Ishikawa (cell line): ENCODE data around the gene RMDN3.

Experiments used
- CEBPB ChIP-seq: IDR thresholded peaks from 2 replicates; pipeline ENCODE4 v1.6.1; 2012
- EP300 ChIP-seq: IDR thresholded peaks from 2 replicates; pipeline ENCODE4 v1.6.1; 2012; ENCODE audit warnings: borderline replicate concordance
- FOXM1 ChIP-seq: IDR thresholded peaks from 2 replicates; pipeline ENCODE4 v1.6.1; 2012; ENCODE audit warnings: low read depth, borderline replicate concordance
- MAX ChIP-seq: IDR thresholded peaks from 2 replicates; pipeline ENCODE4 v1.6.1; 2012
- NFIC ChIP-seq: IDR thresholded peaks from 2 replicates; pipeline ENCODE4 v1.6.1; 2012
- RAD21 ChIP-seq: IDR thresholded peaks from 2 replicates; pipeline ENCODE4 v1.6.1; 2012; ENCODE audit warnings: low read depth
- REST ChIP-seq: IDR thresholded peaks from 2 replicates; pipeline ENCODE4 v1.6.1; 2012; ENCODE audit warnings: low read depth, mild to moderate bottlenecking
- TAF1 ChIP-seq: IDR thresholded peaks from 2 replicates; pipeline ENCODE4 v1.6.1; 2012; ENCODE audit warnings: low read depth, mild to moderate bottlenecking
- USF1 ChIP-seq: IDR thresholded peaks from 2 replicates; pipeline ENCODE4 v1.6.1; 2012
- YY1 ChIP-seq: IDR thresholded peaks from 2 replicates; pipeline ENCODE4 v1.6.1; 2012; ENCODE audit warnings: low read depth
- ZBTB7A ChIP-seq: IDR thresholded peaks from 2 replicates; pipeline ENCODE4 v1.6.1; 2012; ENCODE audit warnings: low read depth

GRCh38 chr15:40775007-40775406 lies 20.0 kb upstream of the RMDN3 start:
- TF ChIP-seq YY1 = no peak
- TF ChIP-seq TAF1 = no peak
- no peak for TF ChIP-seq EP300
- no peak for TF ChIP-seq USF1
- no peak for TF ChIP-seq NFIC
- no peak for TF ChIP-seq MAX
- TF ChIP-seq RAD21 = no peak
- no peak for TF ChIP-seq FOXM1
- TF ChIP-seq CEBPB = no peak
- TF ChIP-seq REST = no peak
- no peak for TF ChIP-seq ZBTB7A
